ENCODE measurements around the gene RPS6KB2.

- TF ChIP-seq EZH2 (IDR thresholded peaks at IDR 0.05; ENCODE audit: borderline replicate concordance, low read length) (no peak), CTCF (conservative IDR thresholded peaks at IDR 0.05 in 1 of 2, IDR thresholded peaks at IDR 0.05 in 1 of 2; ENCODE audit: extremely low read depth in 1 of 2, insufficient read depth in 1 of 2, low read depth in 1 of 2, low read length in 2 of 2) (no peak)
Observed at GRCh38 chr11:67420646-67421429, 7.5 kb upstream of the RPS6KB2 start.

All from mammary epithelial cell (primary cell).